Activated naive CD4-positive, alpha-beta T cell treated with anti-CD3 and anti-CD28 coated beads for 36 hours (primary cell): Measurements from ENCODE around the gene FAM3C. TPM values are rescaled to one million over a fixed set of nuclear protein-coding genes. Genes with fewer than 3 reads are reported as not detected.
A peak's percentile ranks its signal among the peaks of the same experiment; 100 is the strongest.
"Not testable (repeated sequence)": the region's sequence is repeated elsewhere in the genome, so short reads cannot be mapped to it uniquely, and the experiment has no call there.

Experiments used
- CTCF ChIA-PET: fragments of 350-600 bp; sonication (Branson Sonifier 250); formaldehyde crosslinking; loops from one replicate; lab custom pipeline; 2021; ENCODE audit warnings: antibody characterized with exemption; lab: Charles Lee
- DNase-seq: peaks from one replicate; pipeline ENCODE4 v3.0.0-alpha.2; 2020
- H3K27ac Mint-ChIP-seq: one replicate; pipeline ENCODE4 v1.8.0; 2021; ENCODE audit warnings: mild to moderate bottlenecking, mixed read lengths
- H3K27me3 Mint-ChIP-seq: one replicate; pipeline ENCODE4 v1.8.0; 2021; ENCODE audit warnings: low read depth, mixed read lengths
- H3K36me3 Mint-ChIP-seq: one replicate; pipeline ENCODE4 v1.8.0; 2021; ENCODE audit warnings: low read depth, mixed read lengths
- H3K4me1 Mint-ChIP-seq: one replicate; pipeline ENCODE4 v1.8.0; 2021; ENCODE audit warnings: low read depth, mixed read lengths
- H3K4me3 Mint-ChIP-seq: one replicate; pipeline ENCODE4 v1.8.0; 2021; ENCODE audit warnings: mild to moderate bottlenecking, moderate library complexity, mixed read lengths
- H3K9me3 Mint-ChIP-seq: one replicate; pipeline ENCODE4 v1.8.0; 2021; ENCODE audit warnings: mixed read lengths
- intact Hi-C: fragments of 100-400 bp; cut with micrococcal nuclease; formaldehyde crosslinking; loops from one replicate; pipeline ENCODE4 v1.15.1; 2023
- total RNA-seq, 2 experiments: library from RNA; stranded (reverse); gene quantifications; one replicate each; pipeline ENCODE4 v1.2.3, GENCODE V29; 2021

The FAM3C gene, protein sequence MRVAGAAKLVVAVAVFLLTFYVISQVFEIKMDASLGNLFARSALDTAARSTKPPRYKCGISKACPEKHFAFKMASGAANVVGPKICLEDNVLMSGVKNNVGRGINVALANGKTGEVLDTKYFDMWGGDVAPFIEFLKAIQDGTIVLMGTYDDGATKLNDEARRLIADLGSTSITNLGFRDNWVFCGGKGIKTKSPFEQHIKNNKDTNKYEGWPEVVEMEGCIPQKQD
- total RNA-seq, result 10 to 100 TPM; 11.5 to 13.9 TPM

DNA sequence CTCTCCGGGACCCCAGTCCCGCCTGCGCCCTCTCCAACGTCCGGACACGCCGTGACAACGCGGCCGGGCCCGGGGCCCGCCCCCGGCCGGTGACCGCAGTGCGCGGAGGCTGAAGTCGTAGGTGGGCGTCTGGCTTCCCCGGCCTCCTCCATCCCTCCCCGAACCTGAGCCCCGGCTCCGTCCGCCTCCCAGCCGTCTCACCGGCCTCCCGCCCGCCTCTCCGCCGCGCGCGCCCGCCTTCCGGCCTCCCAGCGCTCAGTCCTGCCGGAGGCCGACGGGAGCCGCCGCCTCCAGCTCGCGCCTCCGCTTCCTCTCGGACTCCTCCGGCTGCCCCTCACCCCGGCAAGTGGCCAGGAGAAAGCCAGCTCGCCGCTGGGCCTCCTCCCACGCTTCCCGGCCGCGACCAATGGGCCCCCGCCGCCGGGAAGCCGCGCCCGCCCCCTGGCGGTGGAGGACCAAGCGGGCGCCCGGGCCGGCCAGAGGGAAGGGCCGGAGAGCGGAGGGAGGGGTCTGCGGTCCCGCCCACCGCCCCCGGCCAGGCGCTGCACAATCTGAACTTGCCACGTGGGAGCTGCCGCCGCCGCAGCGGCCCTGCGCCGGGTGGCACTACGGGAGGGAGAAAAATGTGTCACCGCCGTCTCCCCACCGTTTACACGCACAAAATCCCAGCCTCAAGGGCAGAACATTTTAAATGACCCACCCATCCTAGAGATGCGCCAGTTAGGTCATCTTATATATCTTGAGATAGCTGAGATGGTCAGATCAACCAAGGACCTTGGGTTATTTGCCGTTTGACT, at the start of gene FAM3C:
TSS of gene FAM3C (minus strand) at position 348 of the 797 bp plus-strand sequence. CDS start 13,339 bp downstream, outside the sequence.
- Mint-ChIP-seq H3K4me1 (peaks cover 33% of the 10 kb centered on the region), H3K36me3 (peaks cover 11% of the 10 kb centered on the region), H3K9me3 (peaks cover 2% of the 10 kb centered on the region), H3K27ac (peak within 1 kb of the TSS; percentile 88), H3K4me3 (peak within 1 kb of the TSS; percentile 82), H3K27me3 (no peaks in the 10 kb centered on the region)
- CTCF ChIA-PET, result interaction anchor here (0.6 to 5.7 kb wide), 13 partner anchors 10 to 598 kb away, joined by 3 to 42 read pairs (median 5); no protein-coding TSS in a partner anchor
- intact Hi-C loops, result loop anchor here (1.0 to 10.0 kb wide), 8 partner anchors 11 to 749 kb away; partner anchors contain the start of genes AASS and ING3
- DNase-seq, result peak; percentile 85

GRCh38 chr7:121442845-121443244, 46.7 kb upstream of the FAM3C start:
- H3K4me3 Mint-ChIP-seq, result no peak overlapping the region
- H3K36me3 Mint-ChIP-seq, result peaks cover 4% of the 10 kb centered on the region
- H3K27me3 Mint-ChIP-seq, result no peaks in the 10 kb centered on the region
- intact Hi-C loops, result no loop called here
- peak; percentile 21 for DNase-seq
- no peak overlapping the region for H3K27ac Mint-ChIP-seq
- peaks cover 12% of the 10 kb centered on the region for H3K9me3 Mint-ChIP-seq
- H3K4me1 Mint-ChIP-seq, result peaks cover 20% of the 10 kb centered on the region
- CTCF ChIA-PET, result no interaction called here

GRCh38 chr7:121440857-121441503, 44.9 kb upstream of the FAM3C start:
- H3K27me3 Mint-ChIP-seq, result no peaks in the 10 kb centered on the region
- no peak overlapping the region for H3K27ac Mint-ChIP-seq
- H3K4me3 Mint-ChIP-seq, result no peak overlapping the region
- peaks cover 4% of the 10 kb centered on the region for H3K36me3 Mint-ChIP-seq
- peaks cover 24% of the 10 kb centered on the region for H3K4me1 Mint-ChIP-seq
- peaks cover 12% of the 10 kb centered on the region for H3K9me3 Mint-ChIP-seq
- CTCF ChIA-PET, result interaction anchor here (0.8 kb wide), 1 partner anchor 106 kb away, joined by 4 read pairs; no protein-coding TSS in a partner anchor
- intact Hi-C loops, result no loop called here
- no peak for DNase-seq

- Mint-ChIP-seq H3K9me3 (peaks cover 12% of the 10 kb centered on the region), H3K4me1 (peaks cover 24% of the 10 kb centered on the region)
Measured at GRCh38 chr7:121438043-121438955, 42.2 kb upstream of the FAM3C start.

GRCh38 chr7:121437470-121437869, 41.4 kb upstream of the FAM3C start:
- no peak for DNase-seq
- Mint-ChIP-seq H3K27ac (no peak overlapping the region), H3K36me3 (peaks cover 4% of the 10 kb centered on the region), H3K27me3 (no peaks in the 10 kb centered on the region), H3K9me3 (peaks cover 12% of the 10 kb centered on the region), H3K4me1 (peaks cover 22% of the 10 kb centered on the region), H3K4me3 (no peak overlapping the region)
- CTCF ChIA-PET, result interaction anchor here (0.6 to 2.0 kb wide), 3 partner anchors 26 to 41 kb away, joined by 3 to 8 read pairs (median 3); no protein-coding TSS in a partner anchor
- intact Hi-C loops, result loop anchor here (5.0 kb wide), 1 partner anchor 65 kb away; no protein-coding TSS in a partner anchor

More at GRCh38 chr7:121438043-121438955, 42.2 kb upstream of the FAM3C start:
- CTCF ChIA-PET, result interaction anchor here (0.6 to 2.0 kb wide), 3 partner anchors 27 to 42 kb away, joined by 3 to 8 read pairs (median 3); no protein-coding TSS in a partner anchor
- not testable (repeated sequence) for H3K27me3 Mint-ChIP-seq, H3K36me3 Mint-ChIP-seq
- peak overlapping the region; percentile 50 for H3K4me3 Mint-ChIP-seq
- peak; percentile 74 for DNase-seq
- intact Hi-C loops, result loop anchor here (1.0 to 5.0 kb wide), 5 partner anchors 42 to 107 kb away; partner anchors contain the start of gene FAM3C
- peak overlapping the region; percentile 22 for H3K27ac Mint-ChIP-seq

DNA sequence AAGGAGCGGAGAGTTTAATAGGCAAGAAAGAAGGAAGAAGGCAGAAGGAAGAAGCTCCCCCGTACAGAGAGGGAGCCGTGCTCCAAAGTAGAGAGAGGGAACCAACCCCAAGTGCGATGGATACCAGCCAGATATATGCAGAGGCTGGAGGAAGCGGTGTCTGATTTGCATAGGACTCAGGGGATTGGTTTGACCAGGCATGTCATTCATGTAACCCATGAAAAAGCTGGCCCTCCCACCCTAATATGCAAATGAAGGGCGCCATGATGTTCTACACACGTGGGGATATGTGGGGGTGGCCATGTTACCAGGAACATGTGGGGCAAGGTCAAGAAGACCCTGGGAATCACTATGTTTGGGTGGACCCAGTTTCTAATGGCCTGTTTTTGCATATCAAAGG, 40.6 kb upstream of the FAM3C start:
- no peak overlapping the region for H3K4me3 Mint-ChIP-seq
- no peaks in the 10 kb centered on the region for H3K27me3 Mint-ChIP-seq
- peaks cover 4% of the 10 kb centered on the region for H3K36me3 Mint-ChIP-seq
- H3K9me3 Mint-ChIP-seq, result peaks cover 12% of the 10 kb centered on the region
- no peak overlapping the region for H3K27ac Mint-ChIP-seq
- DNase-seq, result no peak
- H3K4me1 Mint-ChIP-seq, result peaks cover 22% of the 10 kb centered on the region
- intact Hi-C loops, result loop anchor here (5.0 kb wide), 1 partner anchor 64 kb away; no protein-coding TSS in a partner anchor
- CTCF ChIA-PET, result no interaction called here

- no peak overlapping the region for H3K27ac Mint-ChIP-seq
- H3K9me3 Mint-ChIP-seq, result peaks cover 12% of the 10 kb centered on the region
- CTCF ChIA-PET, result no interaction called here
- intact Hi-C loops, result loop anchor here (5.0 kb wide), 1 partner anchor 64 kb away; no protein-coding TSS in a partner anchor
- H3K4me3 Mint-ChIP-seq, result no peak overlapping the region
- H3K4me1 Mint-ChIP-seq, result peaks cover 17% of the 10 kb centered on the region
- no peaks in the 10 kb centered on the region for H3K27me3 Mint-ChIP-seq
- DNase-seq, result no peak
- H3K36me3 Mint-ChIP-seq, result peaks cover 4% of the 10 kb centered on the region
Measured at GRCh38 chr7:121436136-121436535, 40.0 kb upstream of the FAM3C start.

- Mint-ChIP-seq H3K27ac (no peak overlapping the region), H3K27me3 (no peaks in the 10 kb centered on the region), H3K9me3 (peaks cover under 1% of the 10 kb centered on the region), H3K4me1 (peaks cover 13% of the 10 kb centered on the region), H3K36me3 (no peaks in the 10 kb centered on the region), H3K4me3 (no peak overlapping the region)
- CTCF ChIA-PET, result no interaction called here
- intact Hi-C loops, result no loop called here
- DNase-seq, result no peak
Measured at GRCh38 chr7:121433775-121434174, 37.7 kb upstream of the FAM3C start.

- H3K36me3 Mint-ChIP-seq, DNase-seq, H3K27me3 Mint-ChIP-seq, H3K9me3 Mint-ChIP-seq, intact Hi-C loops, H3K27ac Mint-ChIP-seq, H3K4me3 Mint-ChIP-seq, H3K4me1 Mint-ChIP-seq: not testable (repeated sequence)
- CTCF ChIA-PET, result interaction anchor here (0.6 kb wide), 1 partner anchor 600 kb away, joined by 4 read pairs; no protein-coding TSS in a partner anchor
Measured at GRCh38 chr7:121432486-121432885, 36.4 kb upstream of the FAM3C start.

DNA sequence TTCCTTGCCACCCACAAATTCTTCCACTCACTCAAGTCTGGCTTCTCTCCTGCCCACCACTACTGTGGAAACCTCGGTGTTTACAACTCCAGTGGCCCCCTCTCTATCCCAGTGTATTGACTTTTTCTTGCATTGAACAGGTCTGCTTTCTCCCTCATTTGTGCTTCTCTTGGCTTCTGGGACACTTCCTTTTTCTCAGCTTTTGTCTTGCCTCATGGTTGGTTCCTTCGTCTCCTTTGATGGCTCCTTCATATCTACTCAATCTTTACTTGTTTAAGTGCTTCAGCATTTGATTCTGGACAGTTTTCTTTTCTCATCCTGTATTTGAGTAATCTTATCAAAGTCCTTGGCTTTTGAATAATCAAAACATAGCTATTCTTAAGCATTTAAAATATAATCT, 35.9 kb upstream of the FAM3C start:
- Mint-ChIP-seq H3K4me1 (no peaks in the 10 kb centered on the region), H3K9me3 (no peaks in the 10 kb centered on the region), H3K27me3 (no peaks in the 10 kb centered on the region), H3K27ac (no peak overlapping the region), H3K36me3 (no peaks in the 10 kb centered on the region), H3K4me3 (no peak overlapping the region)
- CTCF ChIA-PET, result interaction anchor here (0.6 kb wide), 1 partner anchor 600 kb away, joined by 4 read pairs; no protein-coding TSS in a partner anchor
- intact Hi-C loops, result no loop called here
- no peak for DNase-seq

- Mint-ChIP-seq H3K4me1 (no peaks in the 10 kb centered on the region), H3K36me3 (no peaks in the 10 kb centered on the region)
- intact Hi-C loops, result no loop called here
Measured at GRCh38 chr7:121431389-121431995, 35.4 kb upstream of the FAM3C start.

More at GRCh38 chr7:121431389-121431995, 35.4 kb upstream of the FAM3C start:
- no peaks in the 10 kb centered on the region for H3K27me3 Mint-ChIP-seq
- CTCF ChIA-PET, result no interaction called here
- no peaks in the 10 kb centered on the region for H3K9me3 Mint-ChIP-seq
- no peak for DNase-seq
- H3K4me3 Mint-ChIP-seq, result no peak overlapping the region
- no peak overlapping the region for H3K27ac Mint-ChIP-seq
